ENCODE results near the gene LBX1. TPM values are rescaled to one million over a fixed set of nuclear protein-coding genes. Genes with fewer than 3 reads are reported as not detected.

LBX1 gene
- total RNA-seq, 4 donors from 2014 or later: 0.60 TPM; not detected in 3

GRCh38 chr10:101256387-101256786 is 27.1 kb upstream of the LBX1 start:
- H3K9me3 ChIP-seq: peaks cover 0 to 18% (median 1%) of the 10 kb centered on the region in 4 donors
- H3K4me1 ChIP-seq: no peaks in the 10 kb centered on the region
- 84 to 97% methylated on average over 1 of the region's 1 CpG for WGBS, 2 donors
- no peak for TF ChIP-seq CTCF (IDR thresholded peaks at IDR 0.05)
- no peak for TF ChIP-seq EP300 (IDR thresholded peaks at IDR 0.05)
- no peak for TF ChIP-seq POLR2A (IDR thresholded peaks at IDR 0.05)
- DNase-seq (ENCODE audit: low spot score in 2 of 2): no peak
- peaks cover 0 to 52% of the 10 kb centered on the region in 2 donors for H3K27me3 ChIP-seq
- H3K36me3 ChIP-seq: no peaks in the 10 kb centered on the region
- H3K4me3 ChIP-seq: no peak overlapping the region
- no peak overlapping the region for H3K27ac ChIP-seq

- Histone ChIP-seq H3K27ac (no peak overlapping the region), H3K36me3 (no peaks in the 10 kb centered on the region), H3K27me3 (peaks cover 0 to 79% of the 10 kb centered on the region in 2 donors), H3K4me3 (no peak overlapping the region), H3K9me3 (no peaks in the 10 kb centered on the region), H3K4me1 (no peaks in the 10 kb centered on the region)
- no peak for DNase-seq (ENCODE audit: low spot score in 2 of 2)
- 69 to 71% methylated on average over 7 of the region's 7 CpGs for WGBS, 2 donors
- TF ChIP-seq EP300 (IDR thresholded peaks at IDR 0.05): no peak
Measured at GRCh38 chr10:101250136-101250535, 20.9 kb upstream of the LBX1 start.

GRCh38 chr10:101249171-101249581 is 19.9 kb upstream of the LBX1 start:
- peaks cover 0 to 79% of the 10 kb centered on the region in 2 donors for H3K27me3 ChIP-seq
- TF ChIP-seq CTCF (IDR thresholded peaks at IDR 0.05) (no peak), EP300 (IDR thresholded peaks at IDR 0.05) (no peak), POLR2A (IDR thresholded peaks at IDR 0.05) (no peak)
- H3K36me3 ChIP-seq: no peaks in the 10 kb centered on the region
- WGBS, 2 donors: 34% methylated on average over 15 of the region's 15 CpGs
- no peak for DNase-seq (ENCODE audit: low spot score in 2 of 2)
- no peaks in the 10 kb centered on the region for H3K9me3 ChIP-seq
- no peak overlapping the region for H3K4me3 ChIP-seq
- H3K27ac ChIP-seq: no peak overlapping the region
- H3K4me1 ChIP-seq: no peaks in the 10 kb centered on the region

- no peaks in the 10 kb centered on the region for H3K4me1 ChIP-seq
- H3K36me3 ChIP-seq: no peaks in the 10 kb centered on the region
- H3K9me3 ChIP-seq: no peaks in the 10 kb centered on the region
- H3K27me3 ChIP-seq: peaks cover 0 to 75% of the 10 kb centered on the region in 2 donors
- DNase-seq (ENCODE audit: low spot score in 2 of 2): no peak
- WGBS, 2 donors: 83 to 94% methylated on average over 2 of the region's 2 CpGs
- TF ChIP-seq EP300 (IDR thresholded peaks at IDR 0.05) (no peak), CTCF (IDR thresholded peaks at IDR 0.05) (no peak), POLR2A (IDR thresholded peaks at IDR 0.05) (no peak)
- H3K4me3 ChIP-seq: no peak overlapping the region
- no peak overlapping the region for H3K27ac ChIP-seq
Measured at GRCh38 chr10:101246639-101247038, 17.4 kb upstream of the LBX1 start.

GRCh38 chr10:101244321-101245050 is 15.2 kb upstream of the LBX1 start:
- 59 to 67% methylated on average over 9 of the region's 9 CpGs for WGBS, 2 donors
- Histone ChIP-seq H3K4me3 (no peak overlapping the region), H3K36me3 (no peaks in the 10 kb centered on the region), H3K9me3 (no peaks in the 10 kb centered on the region), H3K4me1 (no peaks in the 10 kb centered on the region), H3K27ac (no peak overlapping the region), H3K27me3 (peaks cover 0 to 74% of the 10 kb centered on the region in 2 donors)
- DNase-seq (ENCODE audit: low spot score in 2 of 2): no peak
- TF ChIP-seq POLR2A (IDR thresholded peaks at IDR 0.05) (no peak), EP300 (IDR thresholded peaks at IDR 0.05) (no peak), CTCF (IDR thresholded peaks at IDR 0.05) (no peak)
